HCT116 (cell line): ENCODE measurements around the gene KIF21B. TPM values are rescaled to one million over a fixed set of nuclear protein-coding genes. Genes with fewer than 3 reads are reported as not detected.

Experiments
- ATAC-seq: fragments of 200-7000 bp; cut with Tn5 transposase; 2 replicates; pipeline ENCODE4 v1.9.1; 2020; ENCODE audit warnings: mild to moderate bottlenecking, moderate library complexity
- BruUV-seq: library from RNA; stranded (reverse); fragments of 400-500 nt; replicated peaks from 2 replicates; lab custom pipeline; 2021; lab: Mats Ljungman, UMichigan
- CTCF ChIA-PET: fragments of 300-600 bp; sonication (Branson Sonifier 250); formaldehyde crosslinking; loops from one replicate; lab custom pipeline; 2021; ENCODE audit warnings: antibody characterized with exemption; lab: Charles Lee
- POLR2A ChIA-PET: fragments of 300-600, 350-600 bp; sonication (Branson Sonifier 250); formaldehyde crosslinking; loops from one replicate; lab custom pipeline; 2021; ENCODE audit warnings: antibody characterized with exemption; lab: Charles Lee
- RAD21 ChIA-PET, 2 experiments: fragments of 300-600 bp; sonication (Branson Sonifier 250); formaldehyde crosslinking; loops; one replicate each; lab custom pipeline; 2023; ENCODE audit warnings: low total read pairs in 2 of 2; ENCODE audit not compliant: uncharacterized antibody in 2 of 2, unreplicated experiment in 2 of 2, low non-redundant PET in 1 of 2; lab: Charles Lee
- DNase-seq: peaks from one replicate; pipeline ENCODE4 v3.0.0-alpha.2; 2010; ENCODE audit warnings: low read depth, low spot score
- H2AFZ ChIP-seq: fragments of 200-600 bp; shearing (Covaris generic), sonication (generic); 2 replicates; pipeline ENCODE4 v1.6.1; 2017; ENCODE audit warnings: low read depth, mixed run types, mixed read lengths, antibody characterized with exemption, low read length; ENCODE audit not compliant: poor library complexity, severe bottlenecking
- H3K27ac ChIP-seq: 2 replicates; pipeline ENCODE4 v1.5.1; 2012; ENCODE audit warnings: low read depth, low read length
- H3K27me3 ChIP-seq: fragments of 200-600 bp; sonication (generic); 2 replicates; pipeline ENCODE4 v1.6.1; 2016; ENCODE audit warnings: mixed run types, low read length, mixed read lengths; ENCODE audit not compliant: insufficient read depth
- H3K36me3 ChIP-seq, 2 experiments: fragments of 200-500 bp in 1 of 2; fragments of 200-600 bp in 1 of 2; sonication (Bioruptor generic) in 1 of 2; sonication (generic) in 1 of 2; 2 replicates each; pipeline versions ENCODE4 v1.5.1 to v1.6.1; 2014 to 2016; ENCODE audit warnings: low read length in 2 of 2, inconsistent platforms in 1 of 2, mixed read lengths in 1 of 2, mixed run types in 1 of 2; ENCODE audit not compliant: insufficient read depth in 2 of 2, control insufficient read depth in 1 of 2
- H3K4me1 ChIP-seq, 2 experiments: fragments of 200-600 bp in 1 of 2; sonication (generic) in 1 of 2; 2 replicates each; pipeline versions ENCODE4 v1.5.1 to v1.6.1; 2012 to 2017; ENCODE audit warnings: low read length in 2 of 2, inconsistent platforms in 1 of 2, mild to moderate bottlenecking in 1 of 2, mixed read lengths in 1 of 2, mixed run types in 1 of 2, moderate library complexity in 1 of 2; ENCODE audit not compliant: insufficient read depth in 2 of 2, control insufficient read depth in 1 of 2
- H3K4me2 ChIP-seq: fragments of 200-600 bp; sonication (generic); 2 replicates; pipeline ENCODE4 v1.6.1; 2017; ENCODE audit warnings: mixed run types, low read length, mixed read lengths
- H3K4me3 ChIP-seq, 2 experiments: fragments of 200-600 bp in 1 of 2; sonication (generic) in 1 of 2; replicated peaks in 1 of 2; 2 replicates each; pipeline ENCODE4 v1.5.1; 2011 to 2016; ENCODE audit warnings: low read length in 2 of 2, control low read depth in 1 of 2, low read depth in 1 of 2, mild to moderate bottlenecking in 1 of 2, mixed read lengths in 1 of 2, mixed run types in 1 of 2
- H3K79me2 ChIP-seq: fragments of 200-600 bp; sonication (generic); 2 replicates; pipeline ENCODE4 v1.6.1; 2017; ENCODE audit warnings: mild to moderate bottlenecking, mixed run types, low read length, moderate library complexity, mixed read lengths; ENCODE audit not compliant: insufficient read depth
- H3K9ac ChIP-seq: fragments of 200-600 bp; sonication (generic); 2 replicates; pipeline ENCODE4 v1.6.1; 2016; ENCODE audit warnings: low read length, mixed read lengths
- H3K9me2 ChIP-seq: fragments of 200-600 bp; sonication (generic), shearing (Covaris generic); 2 replicates; pipeline ENCODE4 v1.6.1; 2017; ENCODE audit warnings: mixed run types, mild to moderate bottlenecking, moderate library complexity; ENCODE audit not compliant: insufficient read depth
- H3K9me3 ChIP-seq, 2 experiments: fragments of 200-500 bp in 1 of 2; fragments of 200-600 bp in 1 of 2; sonication (Bioruptor generic) in 1 of 2; sonication (generic) in 1 of 2; 2 replicates each; pipeline ENCODE4 v1.6.1; 2014 to 2017; ENCODE audit warnings: low read length in 2 of 2, mixed read lengths in 2 of 2, inconsistent platforms in 1 of 2, low read depth in 1 of 2, mild to moderate bottlenecking in 1 of 2, mixed run types in 1 of 2, moderate library complexity in 1 of 2; ENCODE audit not compliant: control insufficient read depth in 1 of 2, insufficient read depth in 1 of 2
- H4K20me1 ChIP-seq: fragments of 200-600 bp; sonication (generic), shearing (Covaris generic); 2 replicates; pipeline ENCODE4 v1.6.1; 2017; ENCODE audit warnings: mixed run types, mild to moderate bottlenecking, moderate library complexity; ENCODE audit not compliant: insufficient read depth
- CBX3 ChIP-seq: IDR thresholded peaks from 2 replicates; pipeline ENCODE4 v1.6.1; 2012; ENCODE audit warnings: low read depth
- CEBPB ChIP-seq: IDR thresholded peaks from 2 replicates; pipeline ENCODE4 v1.6.1; 2012; ENCODE audit warnings: low read depth
- EGR1 ChIP-seq: IDR thresholded peaks from 2 replicates; pipeline ENCODE4 v1.6.1; 2012; ENCODE audit warnings: low read depth
- ELF1 ChIP-seq: IDR thresholded peaks from 2 replicates; pipeline ENCODE4 v1.6.1; 2012; ENCODE audit warnings: low read depth, borderline replicate concordance
- EZH2 ChIP-seq: fragments of 200-600 bp; sonication (generic); IDR thresholded peaks from 2 replicates; pipeline ENCODE4 v1.6.1; 2017; ENCODE audit warnings: antibody characterized with exemption, mixed run types
- EZH2phosphoT487 ChIP-seq: fragments of 200-600 bp; IDR thresholded peaks from 2 replicates; pipeline ENCODE4 v1.6.1; 2018; ENCODE audit warnings: antibody characterized with exemption, borderline replicate concordance
- FOSL1 ChIP-seq: IDR thresholded peaks from 2 replicates; pipeline ENCODE4 v1.6.1; 2012; ENCODE audit warnings: low read depth
- JUND ChIP-seq: IDR thresholded peaks from 2 replicates; pipeline ENCODE4 v1.6.1; 2012
- POLR2A ChIP-seq: IDR thresholded peaks from 2 replicates; pipeline ENCODE4 v1.7.0; 2011; ENCODE audit warnings: borderline replicate concordance; ENCODE audit not compliant: insufficient read depth, insufficient read length; ENCODE audit errors: extremely low read depth
- POLR2AphosphoS5 ChIP-seq: IDR thresholded peaks from 2 replicates; pipeline ENCODE4 v1.6.1; 2011; ENCODE audit warnings: mild to moderate bottlenecking, low read depth, low read length, moderate library complexity
- SIN3A ChIP-seq: IDR thresholded peaks from 2 replicates; pipeline ENCODE4 v1.6.1; 2012; ENCODE audit warnings: low read depth
- SP1 ChIP-seq: IDR thresholded peaks from 2 replicates; pipeline ENCODE4 v1.6.1; 2012; ENCODE audit warnings: low read depth
- SRF ChIP-seq: IDR thresholded peaks from 2 replicates; pipeline ENCODE4 v1.6.1; 2012; ENCODE audit warnings: low read depth
- TCF7L2 ChIP-seq: IDR thresholded peaks from 2 replicates; pipeline ENCODE4 v1.7.0; 2011; ENCODE audit warnings: borderline replicate concordance, inconsistent platforms; ENCODE audit not compliant: insufficient read depth, insufficient read length; ENCODE audit errors: extremely low read depth
- YY1 ChIP-seq: IDR thresholded peaks from 2 replicates; pipeline ENCODE4 v1.6.1; 2011; ENCODE audit warnings: low read length, low read depth, moderate library complexity, mild to moderate bottlenecking; ENCODE audit not compliant: insufficient replicate concordance; ENCODE audit errors: extremely low read depth
- ZBTB33 ChIP-seq: IDR thresholded peaks from 2 replicates; pipeline ENCODE4 v1.6.1; 2011; ENCODE audit warnings: mild to moderate bottlenecking, low read length, moderate library complexity; ENCODE audit not compliant: insufficient replicate concordance; ENCODE audit errors: extremely low read depth
- ZFX ChIP-seq: fragments of 450-650 bp; IDR thresholded peaks from 2 replicates; pipeline ENCODE4 v1.6.1; 2017
- intact Hi-C: fragments of 100-400 bp; cut with micrococcal nuclease; formaldehyde crosslinking; loops from 2 replicates; pipeline ENCODE4 v1.10.0; 2022
- total RNA-seq: library from RNA; stranded (reverse); gene quantifications from one replicate; pipeline ENCODE4 v1.2.1, GENCODE V29; 2021; ENCODE audit not compliant: unreplicated experiment
- TF ChIP-seq, protein P1 (sequence below): IDR thresholded peaks from 2 replicates; pipeline ENCODE4 v1.6.1; 2012
- TF ChIP-seq, protein P2 (sequence below), 3 experiments: fragments of 200-600 bp in 1 of 3; sonication (generic) in 1 of 3; IDR thresholded peaks in 2 of 3; conservative IDR thresholded peaks in 1 of 3; 2 replicates each; pipeline ENCODE4 v1.5.1; 2012 to 2017; ENCODE audit warnings: low read depth in 2 of 3, low read length in 2 of 3, antibody characterized with exemption in 1 of 3, borderline replicate concordance in 1 of 3, control low read depth in 1 of 3, mild to moderate bottlenecking in 1 of 3, mixed read lengths in 1 of 3, mixed run types in 1 of 3, moderate library complexity in 1 of 3; ENCODE audit not compliant: insufficient read depth in 1 of 3
- TF ChIP-seq, protein P3 (sequence below): IDR thresholded peaks from 2 replicates; pipeline ENCODE4 v1.6.1; 2012

KIF21B gene
- total RNA-seq, 1 experiment from 2014 or later, result 6.1 TPM

DNA sequence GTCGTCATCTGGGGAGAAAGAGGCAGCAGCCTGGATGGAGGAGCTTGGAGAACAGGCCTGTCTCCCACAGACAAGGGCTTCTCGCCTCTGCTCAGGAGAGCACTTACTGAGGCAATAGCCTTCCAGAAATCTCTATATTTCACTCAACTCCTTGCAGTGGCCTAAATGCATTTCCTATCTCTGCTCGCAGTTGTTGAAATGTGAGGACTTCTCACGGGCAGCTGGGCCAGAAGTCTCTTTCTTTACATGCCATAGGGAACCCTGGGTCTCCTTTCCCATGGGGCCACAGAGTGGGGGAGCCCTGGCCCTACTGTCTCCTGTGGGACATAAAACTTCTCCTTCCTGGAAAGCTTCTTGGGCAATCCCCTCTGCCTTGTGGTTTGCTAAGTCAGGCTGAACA, 43.5 kb upstream of the KIF21B start:
- H3K36me3 ChIP-seq, result no peaks in the 10 kb centered on the region
- H3K79me2 ChIP-seq, result no peaks in the 10 kb centered on the region
- ChIA-PET RAD21 (no interaction called here), POLR2A (no interaction called here), CTCF (interaction anchor here (1.0 kb wide), 1 partner anchor 19 kb away, joined by 3 read pairs; no protein-coding TSS in a partner anchor)
- no peaks in the 10 kb centered on the region; the same call in 1 of the 2 replicates for H3K27me3 ChIP-seq
- peaks cover 0 to 7% of the 10 kb centered on the region in 2 experiments; a peak in 2 of 4 replicates for H3K4me1 ChIP-seq
- no peaks in the 10 kb centered on the region for H4K20me1 ChIP-seq
- H3K9ac ChIP-seq, result no peak overlapping the region
- intact Hi-C loops, result no loop called here
- H3K9me2 ChIP-seq, result no peaks in the 10 kb centered on the region
- no peak overlapping the region for H3K4me3 ChIP-seq
- no peak for DNase-seq
- BruUV-seq, result no TSS peak
- no peak overlapping the region for H2AFZ ChIP-seq
- ATAC-seq, result no peak
- no peak for TF ChIP-seq POLR2A
- TF ChIP-seq, protein P1, sequence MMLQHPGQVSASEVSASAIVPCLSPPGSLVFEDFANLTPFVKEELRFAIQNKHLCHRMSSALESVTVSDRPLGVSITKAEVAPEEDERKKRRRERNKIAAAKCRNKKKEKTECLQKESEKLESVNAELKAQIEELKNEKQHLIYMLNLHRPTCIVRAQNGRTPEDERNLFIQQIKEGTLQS, result no peak
- TF ChIP-seq EZH2, result no peak
- TF ChIP-seq FOSL1, result no peak
- TF ChIP-seq, protein P2, sequence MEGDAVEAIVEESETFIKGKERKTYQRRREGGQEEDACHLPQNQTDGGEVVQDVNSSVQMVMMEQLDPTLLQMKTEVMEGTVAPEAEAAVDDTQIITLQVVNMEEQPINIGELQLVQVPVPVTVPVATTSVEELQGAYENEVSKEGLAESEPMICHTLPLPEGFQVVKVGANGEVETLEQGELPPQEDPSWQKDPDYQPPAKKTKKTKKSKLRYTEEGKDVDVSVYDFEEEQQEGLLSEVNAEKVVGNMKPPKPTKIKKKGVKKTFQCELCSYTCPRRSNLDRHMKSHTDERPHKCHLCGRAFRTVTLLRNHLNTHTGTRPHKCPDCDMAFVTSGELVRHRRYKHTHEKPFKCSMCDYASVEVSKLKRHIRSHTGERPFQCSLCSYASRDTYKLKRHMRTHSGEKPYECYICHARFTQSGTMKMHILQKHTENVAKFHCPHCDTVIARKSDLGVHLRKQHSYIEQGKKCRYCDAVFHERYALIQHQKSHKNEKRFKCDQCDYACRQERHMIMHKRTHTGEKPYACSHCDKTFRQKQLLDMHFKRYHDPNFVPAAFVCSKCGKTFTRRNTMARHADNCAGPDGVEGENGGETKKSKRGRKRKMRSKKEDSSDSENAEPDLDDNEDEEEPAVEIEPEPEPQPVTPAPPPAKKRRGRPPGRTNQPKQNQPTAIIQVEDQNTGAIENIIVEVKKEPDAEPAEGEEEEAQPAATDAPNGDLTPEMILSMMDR (IDR thresholded peaks at IDR 0.05 in 2 of 3, conservative IDR thresholded peaks at IDR 0.05 in 1 of 3; ENCODE audit: borderline replicate concordance in 1 of 3, insufficient read depth in 1 of 3, low read depth in 2 of 3, low read length in 2 of 3), result no peak
- no peak for TF ChIP-seq EGR1
- no peak for TF ChIP-seq CEBPB
- no peak for TF ChIP-seq POLR2AphosphoS5
- TF ChIP-seq ZBTB33, result no peak
- TF ChIP-seq SRF, result no peak
- no peak for TF ChIP-seq ZFX
- no peak for TF ChIP-seq CBX3
- TF ChIP-seq SP1, result no peak
- TF ChIP-seq, protein P3, sequence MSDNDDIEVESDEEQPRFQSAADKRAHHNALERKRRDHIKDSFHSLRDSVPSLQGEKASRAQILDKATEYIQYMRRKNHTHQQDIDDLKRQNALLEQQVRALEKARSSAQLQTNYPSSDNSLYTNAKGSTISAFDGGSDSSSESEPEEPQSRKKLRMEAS, result no peak
- TF ChIP-seq ELF1, result no peak
- TF ChIP-seq TCF7L2, result no peak
- no peak for TF ChIP-seq JUND
- no peak for TF ChIP-seq EZH2phosphoT487
- TF ChIP-seq YY1, result no peak
- TF ChIP-seq SIN3A, result no peak
- no peak overlapping the region for H3K4me2 ChIP-seq
- no peaks in the 10 kb centered on the region for H3K9me3 ChIP-seq
- no peak overlapping the region for H3K27ac ChIP-seq
